ENCODE data around the gene SOX13. TPM values are rescaled to one million over a fixed set of nuclear protein-coding genes. Genes with fewer than 3 reads are reported as not detected.

SOX13 gene
- total RNA-seq, 1 experiment from 2014 or later, result 35.6 TPM

- intact Hi-C loops (cut with micrococcal nuclease), result no loop called here
- TF ChIP-seq EZH2 (IDR thresholded peaks at IDR 0.05) (no peak), RAD21 (IDR thresholded peaks at IDR 0.05; ENCODE audit: low read depth) (no peak), EZH2phosphoT487 (IDR thresholded peaks at IDR 0.05; ENCODE audit: borderline replicate concordance) (no peak), ELF1 (IDR thresholded peaks at IDR 0.05; ENCODE audit: borderline replicate concordance, low read depth) (no peak), FOSL1 (IDR thresholded peaks at IDR 0.05; ENCODE audit: low read depth) (no peak), EGR1 (IDR thresholded peaks at IDR 0.05; ENCODE audit: low read depth) (no peak), POLR2AphosphoS5 (IDR thresholded peaks at IDR 0.05; ENCODE audit: low read depth, low read length) (no peak), ZBTB33 (IDR thresholded peaks at IDR 0.05; ENCODE audit: extremely low read depth, insufficient replicate concordance, low read length) (no peak), JUND (IDR thresholded peaks at IDR 0.05) (no peak), YY1 (IDR thresholded peaks at IDR 0.05; ENCODE audit: extremely low read depth, insufficient replicate concordance, low read depth, low read length) (no peak), CBX3 (IDR thresholded peaks at IDR 0.05; ENCODE audit: low read depth) (no peak), ZFX (IDR thresholded peaks at IDR 0.05) (no peak), ZNF274 (IDR thresholded peaks at IDR 0.05; ENCODE audit: low read depth, low read length) (no peak), TCF7L2 (IDR thresholded peaks at IDR 0.05; ENCODE audit: borderline replicate concordance, extremely low read depth, insufficient read depth, insufficient read length) (no peak), SRF (IDR thresholded peaks at IDR 0.05; ENCODE audit: low read depth) (no peak), CEBPB (IDR thresholded peaks at IDR 0.05; ENCODE audit: low read depth) (no peak)
- TF ChIP-seq, protein P1, sequence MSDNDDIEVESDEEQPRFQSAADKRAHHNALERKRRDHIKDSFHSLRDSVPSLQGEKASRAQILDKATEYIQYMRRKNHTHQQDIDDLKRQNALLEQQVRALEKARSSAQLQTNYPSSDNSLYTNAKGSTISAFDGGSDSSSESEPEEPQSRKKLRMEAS (IDR thresholded peaks at IDR 0.05), result no peak
- TF ChIP-seq, protein P2, sequence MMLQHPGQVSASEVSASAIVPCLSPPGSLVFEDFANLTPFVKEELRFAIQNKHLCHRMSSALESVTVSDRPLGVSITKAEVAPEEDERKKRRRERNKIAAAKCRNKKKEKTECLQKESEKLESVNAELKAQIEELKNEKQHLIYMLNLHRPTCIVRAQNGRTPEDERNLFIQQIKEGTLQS (IDR thresholded peaks at IDR 0.05), result no peak
- TF ChIP-seq, protein P3, sequence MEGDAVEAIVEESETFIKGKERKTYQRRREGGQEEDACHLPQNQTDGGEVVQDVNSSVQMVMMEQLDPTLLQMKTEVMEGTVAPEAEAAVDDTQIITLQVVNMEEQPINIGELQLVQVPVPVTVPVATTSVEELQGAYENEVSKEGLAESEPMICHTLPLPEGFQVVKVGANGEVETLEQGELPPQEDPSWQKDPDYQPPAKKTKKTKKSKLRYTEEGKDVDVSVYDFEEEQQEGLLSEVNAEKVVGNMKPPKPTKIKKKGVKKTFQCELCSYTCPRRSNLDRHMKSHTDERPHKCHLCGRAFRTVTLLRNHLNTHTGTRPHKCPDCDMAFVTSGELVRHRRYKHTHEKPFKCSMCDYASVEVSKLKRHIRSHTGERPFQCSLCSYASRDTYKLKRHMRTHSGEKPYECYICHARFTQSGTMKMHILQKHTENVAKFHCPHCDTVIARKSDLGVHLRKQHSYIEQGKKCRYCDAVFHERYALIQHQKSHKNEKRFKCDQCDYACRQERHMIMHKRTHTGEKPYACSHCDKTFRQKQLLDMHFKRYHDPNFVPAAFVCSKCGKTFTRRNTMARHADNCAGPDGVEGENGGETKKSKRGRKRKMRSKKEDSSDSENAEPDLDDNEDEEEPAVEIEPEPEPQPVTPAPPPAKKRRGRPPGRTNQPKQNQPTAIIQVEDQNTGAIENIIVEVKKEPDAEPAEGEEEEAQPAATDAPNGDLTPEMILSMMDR (IDR thresholded peaks at IDR 0.05 in 2 of 3, conservative IDR thresholded peaks at IDR 0.05 in 1 of 3; ENCODE audit: borderline replicate concordance in 1 of 3, insufficient read depth in 1 of 3, low read depth in 2 of 3, low read length in 2 of 3), result no peak
- Histone ChIP-seq H3K9ac (ENCODE audit: low read length) (no peak overlapping the region), H3K79me2 (ENCODE audit: insufficient read depth, low read length) (peaks cover 58% of the 10 kb centered on the region; the same call in 1 of the 2 replicates), H3K36me3 (ENCODE audit: control insufficient read depth in 1 of 2, insufficient read depth in 2 of 2, low read length in 2 of 2) (no peaks in the 10 kb centered on the region), H3K27ac (ENCODE audit: low read depth, low read length) (no peak overlapping the region), H3K4me2 (ENCODE audit: low read length) (0 out of 2 replicates have a peak overlapping the region, but pooled peaks have one; percentile 91), H2AFZ (ENCODE audit: low read depth, low read length, poor library complexity, severe bottlenecking) (no peak overlapping the region), H3K9me3 (ENCODE audit: control insufficient read depth in 1 of 2, insufficient read depth in 1 of 2, low read depth in 1 of 2, low read length in 2 of 2) (no peaks in the 10 kb centered on the region), H3K4me3 (replicated peaks in 1 of 2; ENCODE audit: low read depth in 1 of 2, low read length in 2 of 2) (no peak overlapping the region), H4K20me1 (ENCODE audit: insufficient read depth) (no peaks in the 10 kb centered on the region), H3K9me2 (ENCODE audit: insufficient read depth) (no peaks in the 10 kb centered on the region), H3K4me1 (ENCODE audit: control insufficient read depth in 1 of 2, insufficient read depth in 2 of 2, low read length in 2 of 2) (peaks cover 49 to 65% of the 10 kb centered on the region in 2 experiments), H3K27me3 (ENCODE audit: insufficient read depth, low read length) (no peaks in the 10 kb centered on the region)
- TSS peak; percentile 8 for BruUV-seq (replicated peaks)
- DNase-seq (ENCODE audit: low read depth, low spot score) (no peak), ATAC-seq (no peak)
- ChIA-PET RAD21 (ENCODE audit: low non-redundant PET in 1 of 2, low total read pairs in 2 of 2, uncharacterized antibody in 2 of 2, unreplicated experiment in 2 of 2) (no interaction called here), CTCF (no interaction called here), POLR2A (no interaction called here)
Observed at GRCh38 chr1:204081791-204082513, 9.0 kb downstream of the SOX13 start.
